Breast epithelium (tissue), 4 donors: ENCODE data around the gene STRIP1. TPM values are rescaled to one million over a fixed set of nuclear protein-coding genes. Genes with fewer than 3 reads are reported as not detected.
A peak's percentile ranks its signal among the peaks of the same experiment; 100 is the strongest.
"Not testable (repeated sequence)": the region's sequence is repeated elsewhere in the genome, so short reads cannot be mapped to it uniquely, and the experiment has no call there.

Experiments used
- DNase-seq, 2 donors: peaks; one replicate each; pipeline ENCODE4 v3.0.0-alpha.2; 2019; ENCODE audit warnings: low spot score in 2 of 2
- H3K27ac ChIP-seq, 2 donors: fragments of 200-600 bp; sonication (generic) in 1 of 2; one replicate each; pipeline ENCODE4 v1.5.1; 2016 to 2019; ENCODE audit warnings: mild to moderate bottlenecking in 1 of 2
- H3K27me3 ChIP-seq, 2 donors: fragments of 200-600 bp; sonication (generic) in 1 of 2; one replicate each; pipeline versions ENCODE4 v1.5.1 to v1.6.0; 2017 to 2019; ENCODE audit warnings: control low read depth in 1 of 2, mild to moderate bottlenecking in 1 of 2
- H3K36me3 ChIP-seq: fragments of 200-600 bp; one replicate; pipeline ENCODE4 v1.5.1; 2019
- H3K4me1 ChIP-seq, 2 donors: fragments of 200-600 bp; sonication (generic); one replicate each; pipeline ENCODE4 v1.5.1; 2016 to 2019; ENCODE audit warnings: control low read depth in 1 of 2
- H3K4me3 ChIP-seq, 3 donors: fragments of 200-600 bp; sonication (generic); 1 replicate in 2 of 3; 2 replicates in 1 of 3; pipeline ENCODE4 v1.5.1; 2016 to 2019; ENCODE audit warnings: mild to moderate bottlenecking in 3 of 3, moderate library complexity in 2 of 3
- H3K9me3 ChIP-seq, 2 donors: fragments of 200-600 bp; sonication (generic) in 1 of 2; one replicate each; pipeline ENCODE4 v1.5.1; 2016 to 2019; ENCODE audit warnings: control low read depth in 1 of 2
- POLR2A ChIP-seq: fragments of 450-650 bp; IDR thresholded peaks from one replicate; pipeline ENCODE4 v1.6.1; 2016; ENCODE audit warnings: antibody characterized with exemption, mild to moderate bottlenecking, moderate library complexity
- POLR2AphosphoS5 ChIP-seq, 3 donors: sonication (generic); formaldehyde crosslinking; IDR thresholded peaks; one replicate each; pipeline ENCODE4 v1.6.1; 2017; ENCODE audit warnings: antibody characterized with exemption in 3 of 3
- intact Hi-C: fragments of 100-400 bp; cut with DNase I; formaldehyde crosslinking; loops from one replicate; pipeline ENCODE4 v1.15.1; 2023; ENCODE audit warnings: low total_unique reads
- total RNA-seq, 3 donors: library from RNA; depleted of rRNA; stranded (reverse); fragments of >200 nt; gene quantifications; one replicate each; pipeline ENCODE4 v1.1.0, GENCODE V29; 2016
- TF ChIP-seq, protein P1 (sequence below), 3 donors: fragments of 450-650 bp; IDR thresholded peaks; one replicate each; pipeline ENCODE4 v1.5.1; 2016 to 2017; ENCODE audit warnings: antibody characterized with exemption in 3 of 3, mild to moderate bottlenecking in 3 of 3, moderate library complexity in 3 of 3

STRIP1 gene
- total RNA-seq, 3 donors from 2014 or later: 35.7 to 59.0 (median 56.6) TPM

DNA sequence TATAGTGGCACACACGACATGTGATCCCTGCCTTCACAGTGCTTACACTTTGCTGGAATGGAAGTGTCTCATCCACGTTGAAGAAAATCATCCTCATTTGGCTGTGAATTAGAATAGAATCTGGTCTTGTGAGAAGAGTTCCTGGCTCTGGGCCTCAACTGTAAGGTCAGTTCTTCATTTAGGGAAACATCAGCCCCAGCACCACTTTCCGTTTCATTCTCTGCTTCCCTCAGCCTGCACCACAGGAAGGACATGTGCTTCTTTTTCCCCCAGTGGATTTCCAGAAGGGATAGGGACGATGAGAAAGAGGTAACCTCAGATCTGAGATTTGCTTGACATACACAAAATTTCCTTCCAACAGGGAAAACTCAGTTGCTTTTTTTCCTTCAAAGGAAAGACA is 39.7 kb downstream of the STRIP1 start:
- no peak for TF ChIP-seq POLR2AphosphoS5 (IDR thresholded peaks at IDR 0.05)
- no peak for TF ChIP-seq POLR2A
- TF ChIP-seq, protein P1, sequence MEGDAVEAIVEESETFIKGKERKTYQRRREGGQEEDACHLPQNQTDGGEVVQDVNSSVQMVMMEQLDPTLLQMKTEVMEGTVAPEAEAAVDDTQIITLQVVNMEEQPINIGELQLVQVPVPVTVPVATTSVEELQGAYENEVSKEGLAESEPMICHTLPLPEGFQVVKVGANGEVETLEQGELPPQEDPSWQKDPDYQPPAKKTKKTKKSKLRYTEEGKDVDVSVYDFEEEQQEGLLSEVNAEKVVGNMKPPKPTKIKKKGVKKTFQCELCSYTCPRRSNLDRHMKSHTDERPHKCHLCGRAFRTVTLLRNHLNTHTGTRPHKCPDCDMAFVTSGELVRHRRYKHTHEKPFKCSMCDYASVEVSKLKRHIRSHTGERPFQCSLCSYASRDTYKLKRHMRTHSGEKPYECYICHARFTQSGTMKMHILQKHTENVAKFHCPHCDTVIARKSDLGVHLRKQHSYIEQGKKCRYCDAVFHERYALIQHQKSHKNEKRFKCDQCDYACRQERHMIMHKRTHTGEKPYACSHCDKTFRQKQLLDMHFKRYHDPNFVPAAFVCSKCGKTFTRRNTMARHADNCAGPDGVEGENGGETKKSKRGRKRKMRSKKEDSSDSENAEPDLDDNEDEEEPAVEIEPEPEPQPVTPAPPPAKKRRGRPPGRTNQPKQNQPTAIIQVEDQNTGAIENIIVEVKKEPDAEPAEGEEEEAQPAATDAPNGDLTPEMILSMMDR (IDR thresholded peaks at IDR 0.05): no peak
- no peak overlapping the region for H3K4me3 ChIP-seq
- no peaks in the 10 kb centered on the region for H3K9me3 ChIP-seq
- no peaks in the 10 kb centered on the region for H3K36me3 ChIP-seq
- intact Hi-C loops: no loop called here
- peaks cover 16 to 35% of the 10 kb centered on the region in 2 donors for H3K27me3 ChIP-seq
- DNase-seq: no peak
- no peak overlapping the region for H3K27ac ChIP-seq
- no peaks in the 10 kb centered on the region for H3K4me1 ChIP-seq

DNA sequence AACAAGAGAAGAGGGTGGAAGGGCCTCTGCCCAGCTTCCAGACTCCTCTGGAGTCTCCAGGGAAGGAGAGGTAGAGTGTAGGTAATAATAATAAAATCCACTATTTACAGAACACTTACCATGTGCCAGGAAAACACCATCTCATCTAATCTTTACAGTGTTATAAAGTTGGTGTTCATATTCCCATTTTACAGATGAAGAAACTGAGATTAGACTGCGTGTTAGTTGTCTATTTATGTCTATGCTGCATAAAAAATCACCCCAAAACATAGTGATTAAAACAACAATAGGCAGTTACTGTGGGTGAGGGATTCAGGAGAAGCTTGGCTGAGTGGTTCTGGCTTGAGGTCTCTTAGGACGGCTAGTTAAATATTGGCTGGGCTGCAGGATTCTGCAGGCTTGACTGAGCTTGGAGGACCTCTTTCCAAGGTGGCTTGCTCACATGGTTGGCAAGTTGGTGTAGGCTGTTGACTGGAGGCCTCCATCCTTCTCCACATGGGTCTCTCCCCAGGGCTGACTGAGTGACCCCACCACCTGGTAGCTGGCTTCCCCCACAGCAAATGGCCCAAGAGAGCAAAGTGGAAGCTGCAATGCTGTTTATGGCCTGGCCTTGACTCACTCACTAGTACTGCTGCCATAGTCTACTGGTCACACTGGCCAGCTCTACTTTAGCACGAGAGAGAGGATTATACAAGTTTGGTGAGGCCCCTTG is 42.5 kb downstream of the STRIP1 start:
- Histone ChIP-seq H3K27me3 (peaks cover 0 to 8% of the 10 kb centered on the region in 2 donors), H3K9me3 (no peaks in the 10 kb centered on the region), H3K27ac (no peak overlapping the region), H3K36me3 (no peaks in the 10 kb centered on the region), H3K4me1 (no peaks in the 10 kb centered on the region), H3K4me3 (no peak overlapping the region)
- intact Hi-C loops: no loop called here
- DNase-seq: no peak
- TF ChIP-seq POLR2AphosphoS5 (IDR thresholded peaks at IDR 0.05): no peak
- TF ChIP-seq, protein P1 (IDR thresholded peaks at IDR 0.05): no peak
- TF ChIP-seq POLR2A: no peak

DNA sequence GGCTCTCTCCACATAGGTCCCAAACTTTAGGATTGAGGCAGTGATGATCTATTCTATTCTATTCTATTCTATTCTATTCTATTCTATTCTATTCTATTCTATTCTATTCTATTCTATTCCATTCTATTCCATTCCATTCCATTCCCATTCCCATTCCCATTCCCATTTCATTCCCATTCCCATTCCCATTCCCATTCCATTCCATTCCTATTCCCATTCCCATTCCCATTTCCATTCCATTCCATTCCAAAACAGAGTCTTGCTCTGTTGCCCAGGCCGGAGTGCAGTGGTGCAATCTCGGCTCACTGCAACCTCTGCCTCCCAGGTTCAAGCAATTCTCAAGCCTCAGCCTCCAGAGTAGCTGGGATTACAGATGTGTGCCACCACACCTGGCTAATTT is 45.6 kb downstream of the STRIP1 start:
- intact Hi-C loops, H3K9me3 ChIP-seq, H3K4me3 ChIP-seq, H3K4me1 ChIP-seq, H3K36me3 ChIP-seq, DNase-seq, H3K27ac ChIP-seq: not testable (repeated sequence)
- peaks cover 0 to 23% of the 10 kb centered on the region in 2 donors for H3K27me3 ChIP-seq

DNA sequence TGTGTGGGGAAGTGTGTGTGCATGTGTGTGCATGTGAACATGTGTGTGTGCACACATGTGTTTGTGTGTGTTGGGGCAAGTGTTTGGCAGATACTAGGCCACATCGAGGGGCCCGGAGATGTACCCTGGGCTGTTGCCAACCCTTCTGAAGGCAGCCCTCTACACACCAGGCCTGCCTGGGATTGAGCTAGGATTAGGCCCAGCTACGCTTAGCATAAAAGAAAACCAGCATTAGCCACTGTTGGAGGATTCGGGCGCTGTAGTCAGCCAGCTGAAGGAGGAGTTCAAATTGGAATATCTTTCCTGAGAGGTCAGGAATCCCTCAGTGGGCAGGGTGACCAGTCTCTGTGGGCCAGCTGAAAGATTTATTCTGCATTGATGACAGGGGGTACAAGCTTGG is 46.6 kb downstream of the STRIP1 start:
- Histone ChIP-seq H3K36me3 (no peaks in the 10 kb centered on the region), H3K4me3 (no peak overlapping the region), H3K9me3 (no peaks in the 10 kb centered on the region), H3K4me1 (no peaks in the 10 kb centered on the region), H3K27ac (no peak overlapping the region), H3K27me3 (peaks cover 0 to 17% of the 10 kb centered on the region in 2 donors)
- TF ChIP-seq POLR2AphosphoS5 (IDR thresholded peaks at IDR 0.05) (no peak), POLR2A (no peak)
- TF ChIP-seq, protein P1 (IDR thresholded peaks at IDR 0.05): no peak
- intact Hi-C loops: no loop called here
- no peak for DNase-seq

DNA sequence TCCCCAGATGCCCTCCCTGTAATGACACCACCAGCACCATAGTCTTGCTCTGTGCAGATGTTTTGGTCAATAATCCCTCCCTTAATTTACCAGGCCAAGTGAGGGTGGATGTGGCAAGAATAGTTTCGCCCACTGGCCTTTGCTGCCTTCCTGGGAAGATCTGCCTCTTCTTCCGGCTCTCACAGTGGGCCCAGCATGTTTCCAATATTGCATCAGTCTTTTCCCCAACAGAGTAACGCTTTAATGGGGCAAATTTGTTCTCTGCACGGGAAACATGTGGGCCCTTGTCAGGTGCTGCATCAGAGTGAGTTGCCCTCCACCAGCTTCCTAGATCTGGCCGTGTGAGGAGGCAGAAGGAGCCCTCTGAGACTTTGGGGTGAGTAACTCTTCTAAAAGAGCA is 48.1 kb downstream of the STRIP1 start:
- DNase-seq: no peak
- Histone ChIP-seq H3K9me3 (no peaks in the 10 kb centered on the region), H3K4me1 (no peaks in the 10 kb centered on the region), H3K27ac (peak overlapping the region in 1 of 2 donors; percentile 92), H3K27me3 (peaks cover 0 to 17% of the 10 kb centered on the region in 2 donors), H3K36me3 (no peaks in the 10 kb centered on the region), H3K4me3 (no peak overlapping the region)
- intact Hi-C loops: no loop called here
- TF ChIP-seq POLR2A (no peak), POLR2AphosphoS5 (IDR thresholded peaks at IDR 0.05) (no peak)
- TF ChIP-seq, protein P1 (IDR thresholded peaks at IDR 0.05): no peak
